WTC11 (cell line): Measurements from ENCODE around the gene TRMU. TPM values are rescaled to one million over a fixed set of nuclear protein-coding genes. Genes with fewer than 3 reads are reported as not detected.

Source experiments
- ATAC-seq: fragments of 200-7000 bp; cut with Tn5 transposase; 2 replicates; pipeline ENCODE4 v1.10.0; 2021; ENCODE audit warnings: mild to moderate bottlenecking, moderate library complexity
- CTCF ChIA-PET: fragments of 300-600 bp; sonication (Branson Sonifier 250); formaldehyde crosslinking; loops from one replicate; lab custom pipeline; 2021; ENCODE audit warnings: antibody characterized with exemption; lab: Charles Lee
- POLR2A ChIA-PET: fragments of 350-600 bp; sonication (Branson Sonifier 250); formaldehyde crosslinking; loops from one replicate; lab custom pipeline; 2021; ENCODE audit warnings: antibody characterized with exemption; lab: Charles Lee
- DNase-seq: peaks from one replicate; pipeline ENCODE4 v3.0.0; 2021; ENCODE audit warnings: low spot score
- H3K27ac Mint-ChIP-seq: 2 replicates; pipeline ENCODE4 v1.8.0; 2021; ENCODE audit warnings: mixed read lengths
- H3K27me3 Mint-ChIP-seq: 2 replicates; pipeline ENCODE4 v1.8.0; 2021; ENCODE audit warnings: low read depth, mild to moderate bottlenecking, moderate library complexity, mixed read lengths
- H3K36me3 Mint-ChIP-seq: 2 replicates; pipeline ENCODE4 v1.8.0; 2021; ENCODE audit warnings: mixed read lengths
- H3K4me1 Mint-ChIP-seq: 2 replicates; pipeline ENCODE4 v1.8.0; 2022; ENCODE audit warnings: mixed read lengths
- H3K4me3 Mint-ChIP-seq: 2 replicates; pipeline ENCODE4 v1.8.0; 2021; ENCODE audit warnings: mild to moderate bottlenecking, moderate library complexity, mixed read lengths
- H3K9me3 Mint-ChIP-seq: 2 replicates; pipeline ENCODE4 v1.8.0; 2021; ENCODE audit warnings: mixed read lengths
- ARID4B ChIP-seq: sonication (generic); formaldehyde crosslinking; IDR thresholded peaks from 2 replicates; pipeline ENCODE4 v1.8.0; 2023; ENCODE audit warnings: missing genetic modification reagents, mild to moderate bottlenecking, borderline replicate concordance
- ATF2 ChIP-seq: sonication (generic); formaldehyde crosslinking; IDR thresholded peaks from 2 replicates; pipeline ENCODE4 v1.8.1; 2022; ENCODE audit warnings: low read depth, missing genetic modification reagents, borderline replicate concordance
- ATF3 ChIP-seq: sonication (generic); formaldehyde crosslinking; conservative IDR thresholded peaks from 2 replicates; pipeline ENCODE4 v1.8.1; 2022; ENCODE audit warnings: mild to moderate bottlenecking, missing genetic modification reagents
- CREM ChIP-seq: sonication (generic); formaldehyde crosslinking; IDR thresholded peaks from 2 replicates; pipeline ENCODE4 v1.8.1; 2022; ENCODE audit warnings: mild to moderate bottlenecking, missing genetic modification reagents, moderate library complexity
- E2F4 ChIP-seq: sonication (generic); formaldehyde crosslinking; IDR thresholded peaks from 2 replicates; pipeline ENCODE4 v1.8.1; 2022; ENCODE audit warnings: low read depth, mild to moderate bottlenecking, moderate library complexity, missing genetic modification reagents, borderline replicate concordance
- E2F5 ChIP-seq: sonication (generic); formaldehyde crosslinking; IDR thresholded peaks from 2 replicates; pipeline ENCODE4 v1.8.1; 2022; ENCODE audit warnings: mild to moderate bottlenecking, moderate library complexity, missing genetic modification reagents
- ETV6 ChIP-seq: sonication (generic); formaldehyde crosslinking; IDR thresholded peaks from 2 replicates; pipeline ENCODE4 v1.8.1; 2022; ENCODE audit warnings: mild to moderate bottlenecking, missing genetic modification reagents
- GRHL2 ChIP-seq: fragments of 250-450 bp; sonication (Bioruptor Pico); IDR thresholded peaks from 2 replicates; pipeline ENCODE4 v1.8.0; 2022; ENCODE audit warnings: mild to moderate bottlenecking, moderate library complexity; ENCODE audit not compliant: insufficient replicate concordance, severe bottlenecking
- HMGA2 ChIP-seq: fragments of 250-450 bp; sonication (Bioruptor Pico); IDR thresholded peaks from 2 replicates; pipeline ENCODE4 v1.4.0; 2021; ENCODE audit warnings: mild to moderate bottlenecking, moderate library complexity
- IRF2 ChIP-seq: sonication (generic); formaldehyde crosslinking; IDR thresholded peaks from 2 replicates; pipeline ENCODE4 v1.8.0; 2022; ENCODE audit warnings: low read depth, missing genetic modification reagents, borderline replicate concordance
- MYBL2 ChIP-seq: sonication (generic); formaldehyde crosslinking; IDR thresholded peaks from 2 replicates; pipeline ENCODE4 v1.8.1; 2023; ENCODE audit warnings: mild to moderate bottlenecking, moderate library complexity, missing genetic modification reagents
- NR3C1 ChIP-seq: sonication (generic); formaldehyde crosslinking; conservative IDR thresholded peaks from 2 replicates; pipeline ENCODE4 v1.8.1; 2023; ENCODE audit warnings: low read depth, mild to moderate bottlenecking, missing genetic modification reagents
- RELA ChIP-seq: sonication (generic); formaldehyde crosslinking; IDR thresholded peaks from 2 replicates; pipeline ENCODE4 v1.8.1; 2022; ENCODE audit warnings: missing genetic modification reagents, mild to moderate bottlenecking, borderline replicate concordance
- ZNF263 ChIP-seq: sonication (generic); formaldehyde crosslinking; IDR thresholded peaks from 2 replicates; pipeline ENCODE4 v1.8.1; 2022; ENCODE audit warnings: low read depth, mild to moderate bottlenecking, moderate library complexity, missing genetic modification reagents
- ZNF317 ChIP-seq: sonication (generic); formaldehyde crosslinking; IDR thresholded peaks from 2 replicates; pipeline ENCODE4 v1.8.1; 2023; ENCODE audit warnings: low read depth, mild to moderate bottlenecking, moderate library complexity, missing genetic modification reagents, borderline replicate concordance
- ZNF423 ChIP-seq: fragments of 250-450 bp; sonication (Bioruptor Pico); IDR thresholded peaks from 2 replicates; pipeline ENCODE4 v2.1.2; 2022; ENCODE audit warnings: mild to moderate bottlenecking, moderate library complexity
- ZNF425 ChIP-seq: fragments of 250-450 bp; sonication (Bioruptor Pico); conservative IDR thresholded peaks from 2 replicates; pipeline ENCODE4 v1.9.0; 2021; ENCODE audit warnings: mild to moderate bottlenecking
- ZNF671 ChIP-seq: fragments of 250-450 bp; sonication (Bioruptor Pico); IDR thresholded peaks from 2 replicates; pipeline ENCODE4 v1.8.0; 2021; ENCODE audit warnings: mild to moderate bottlenecking
- total RNA-seq: library from RNA; stranded (reverse); gene quantifications from 3 replicates; pipeline ENCODE4 v1.2.3, GENCODE V29; 2021

Gene TRMU
- total RNA-seq, 1 experiment from 2014 or later: 103 TPM

- TF ChIP-seq ZNF425 (CRISPR knock-in tag) (no peak), ETV6 (CRISPR knock-in tag) (0 out of 2 replicates have a peak, but pooled peaks have one; percentile 3), NR3C1 (no peak), ZNF317 (no peak), ZNF671 (CRISPR knock-in tag) (no peak), ZNF423 (CRISPR knock-in tag) (0 out of 2 replicates have a peak, but pooled peaks have one; percentile 3), CREM (CRISPR knock-in tag) (no peak), HMGA2 (CRISPR knock-in tag) (no peak), RELA (no peak), ATF2 (CRISPR knock-in tag) (no peak)
- TF ChIP-seq, all 79 proteins: peak for 4
These were observed 42.3 kb downstream of the TRMU start (continued) for GRCh38 chr22:46377525-46378425.

- Mint-ChIP-seq H3K36me3 (peaks cover 18% of the 10 kb centered on the region), H3K4me3 (peak overlapping the region; percentile 27; the same call in 1 of the 2 replicates), H3K27ac (peak overlapping the region; percentile 80), H3K9me3 (peaks cover 10% of the 10 kb centered on the region), H3K4me1 (peaks cover 34% of the 10 kb centered on the region), H3K27me3 (no peaks in the 10 kb centered on the region)
- ATAC-seq: no peak
- no peak for DNase-seq
- TF ChIP-seq GRHL2 (CRISPR knock-in tag) (no peak), E2F5 (CRISPR knock-in tag) (no peak), MYBL2 (CRISPR knock-in tag) (no peak), ZNF263 (CRISPR knock-in tag) (no peak), ARID4B (CRISPR knock-in tag) (no peak), ATF2 (CRISPR knock-in tag) (no peak), ATF3 (CRISPR knock-in tag) (no peak), IRF2 (CRISPR knock-in tag) (no peak), E2F4 (CRISPR knock-in tag) (no peak)
- ChIA-PET CTCF (interaction anchor here (0.6 to 4.2 kb wide), 3 partner anchors 11 to 185 kb away, joined by 3 to 54 read pairs (median 3); no protein-coding TSS in a partner anchor), POLR2A (interaction anchor here (0.6 kb wide), 1 partner anchor 131 kb away, joined by 11 read pairs; no protein-coding TSS in a partner anchor)
These were observed 43.0 kb downstream of the TRMU start for GRCh38 chr22:46378426-46379065.
